Measurements from ENCODE around the gene PTK6.

- TF ChIP-seq POLR2A (IDR thresholded peaks at IDR 0.05): no peak
- no peak for TF ChIP-seq CTCF (IDR thresholded peaks at IDR 0.05)
- TF ChIP-seq EP300 (IDR thresholded peaks at IDR 0.05): no peak
Measured at GRCh38 chr20:63561624-63562396, 24.6 kb upstream of the PTK6 start.
